Neural progenitor cell (in vitro differentiated cells): ENCODE data around the gene ANO4. TPM values are rescaled to one million over a fixed set of nuclear protein-coding genes. Genes with fewer than 3 reads are reported as not detected.

Source experiments
- DNase-seq: peaks from one replicate; pipeline ENCODE4 v3.0.0-alpha.2; 2016; ENCODE audit warnings: low spot score
- H2AFZ ChIP-seq: fragments of 200-600 bp; sonication (generic); replicated peaks from 2 replicates; pipeline ENCODE4 v1.6.1; 2016; ENCODE audit warnings: antibody characterized with exemption
- H3F3A ChIP-seq: fragments of 200-600 bp; sonication (generic); 2 replicates; pipeline ENCODE4 v1.6.1; 2016; ENCODE audit warnings: antibody characterized with exemption, low read depth
- H3K27ac ChIP-seq: fragments of 200-600 bp; sonication (generic); 2 replicates; pipeline ENCODE4 v1.5.1; 2016; ENCODE audit warnings: mild to moderate bottlenecking
- H3K27me3 ChIP-seq: fragments of 200-600 bp; sonication (generic); 2 replicates; pipeline ENCODE4 v1.6.1; 2016; ENCODE audit warnings: mild to moderate bottlenecking, moderate library complexity
- H3K36me3 ChIP-seq: fragments of 200-600 bp; sonication (generic); 2 replicates; pipeline ENCODE4 v1.5.1; 2016
- H3K4me1 ChIP-seq: fragments of 200-600 bp; sonication (generic); 2 replicates; pipeline ENCODE4 v1.6.1; 2016; ENCODE audit warnings: mixed run types
- H3K4me2 ChIP-seq: fragments of 200-600 bp; sonication (generic); 2 replicates; pipeline ENCODE4 v1.6.1; 2016
- H3K4me3 ChIP-seq: fragments of 200-600 bp; sonication (generic); 2 replicates; pipeline ENCODE4 v1.5.1; 2016
- H3K79me2 ChIP-seq: fragments of 200-600 bp; sonication (generic); 2 replicates; pipeline ENCODE4 v1.6.1; 2016; ENCODE audit warnings: low read depth
- H3K9ac ChIP-seq: fragments of 200-600 bp; sonication (generic); 2 replicates; pipeline ENCODE4 v1.6.1; 2016
- H3K9me3 ChIP-seq: fragments of 200-600 bp; sonication (generic); 2 replicates; pipeline ENCODE4 v1.5.1; 2016; ENCODE audit warnings: low read depth
- H4K20me1 ChIP-seq: fragments of 200-600 bp; sonication (generic); 2 replicates; pipeline ENCODE4 v1.6.1; 2016; ENCODE audit warnings: low read depth
- H3K27ac Mint-ChIP-seq: 3 replicates; pipeline ENCODE4 v1.8.0; 2021; ENCODE audit warnings: mixed read lengths
- H3K27me3 Mint-ChIP-seq: 2 replicates; pipeline ENCODE4 v1.8.0; 2022; ENCODE audit warnings: low read depth, mild to moderate bottlenecking, inconsistent platforms, moderate library complexity, mixed read lengths; ENCODE audit not compliant: insufficient read depth
- H3K36me3 Mint-ChIP-seq: 3 replicates; pipeline ENCODE4 v1.8.0; 2021; ENCODE audit warnings: mixed read lengths
- H3K4me1 Mint-ChIP-seq: 3 replicates; pipeline ENCODE4 v1.8.0; 2021; ENCODE audit warnings: mixed read lengths
- H3K4me3 Mint-ChIP-seq: 3 replicates; pipeline ENCODE4 v1.8.0; 2021; ENCODE audit warnings: mild to moderate bottlenecking, moderate library complexity, mixed read lengths
- H3K9me3 Mint-ChIP-seq: 3 replicates; pipeline ENCODE4 v1.8.0; 2020; ENCODE audit warnings: mixed read lengths
- EZH2 ChIP-seq: fragments of 200-600 bp; sonication (generic); IDR thresholded peaks from 2 replicates; pipeline ENCODE4 v1.6.1; 2017; ENCODE audit warnings: antibody characterized with exemption, mild to moderate bottlenecking, moderate library complexity
- EZH2phosphoT487 ChIP-seq: fragments of 200-600 bp; sonication (generic); IDR thresholded peaks from 2 replicates; pipeline ENCODE4 v1.6.1; 2017; ENCODE audit warnings: antibody characterized with exemption
- total RNA-seq: library from RNA; depleted of rRNA; stranded (reverse); fragments of >200 nt; gene quantifications from 2 replicates; pipeline ENCODE4 v1.2.3, GENCODE V29; 2015; ENCODE audit warnings: low replicate concordance
- TF ChIP-seq, protein P1 (sequence below): fragments of 200-600 bp; sonication (generic); IDR thresholded peaks from 2 replicates; pipeline ENCODE4 v1.5.1; 2017; ENCODE audit warnings: antibody characterized with exemption, mild to moderate bottlenecking

Gene ANO4
- total RNA-seq, 1 donor from 2014 or later: not detected

DNA sequence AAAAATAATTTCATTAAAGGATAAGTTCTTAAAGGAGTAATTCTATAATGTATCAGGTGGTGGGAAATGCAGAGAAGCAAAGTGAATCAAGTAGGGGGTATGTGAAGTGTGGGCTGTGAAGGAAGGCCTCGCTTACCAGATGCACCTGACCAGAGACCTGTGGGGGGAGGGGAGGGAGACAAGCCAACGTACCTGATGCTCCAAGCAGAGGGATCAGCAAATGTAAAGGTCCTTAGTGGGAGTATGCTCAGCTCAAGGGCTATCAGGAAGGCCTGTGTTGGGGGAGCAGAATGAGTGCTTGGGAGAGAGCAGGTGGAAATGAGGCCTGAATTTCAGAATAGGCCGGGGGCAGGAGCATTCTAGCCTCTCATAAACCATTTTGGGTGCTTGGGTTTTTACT is 57.1 kb downstream of the ANO4 start:
- Mint-ChIP-seq H3K27me3 (no peaks in the 10 kb centered on the region), H3K27ac (no peak overlapping the region), H3K4me1 (peaks cover under 1% of the 10 kb centered on the region), H3K9me3 (no peaks in the 10 kb centered on the region), H3K36me3 (no peaks in the 10 kb centered on the region), H3K4me3 (no peak overlapping the region)
- Histone ChIP-seq H3K27ac (no peak overlapping the region), H3K36me3 (no peaks in the 10 kb centered on the region), H4K20me1 (no peaks in the 10 kb centered on the region), H3K27me3 (no peaks in the 10 kb centered on the region), H3K4me2 (no peak overlapping the region), H3K4me1 (no peaks in the 10 kb centered on the region), H3K9me3 (no peaks in the 10 kb centered on the region), H2AFZ (no peak overlapping the region), H3F3A (no peaks in the 10 kb centered on the region), H3K4me3 (no peak overlapping the region), H3K79me2 (no peaks in the 10 kb centered on the region), H3K9ac (no peak overlapping the region)
- no peak for TF ChIP-seq EZH2phosphoT487
- TF ChIP-seq, protein P1, sequence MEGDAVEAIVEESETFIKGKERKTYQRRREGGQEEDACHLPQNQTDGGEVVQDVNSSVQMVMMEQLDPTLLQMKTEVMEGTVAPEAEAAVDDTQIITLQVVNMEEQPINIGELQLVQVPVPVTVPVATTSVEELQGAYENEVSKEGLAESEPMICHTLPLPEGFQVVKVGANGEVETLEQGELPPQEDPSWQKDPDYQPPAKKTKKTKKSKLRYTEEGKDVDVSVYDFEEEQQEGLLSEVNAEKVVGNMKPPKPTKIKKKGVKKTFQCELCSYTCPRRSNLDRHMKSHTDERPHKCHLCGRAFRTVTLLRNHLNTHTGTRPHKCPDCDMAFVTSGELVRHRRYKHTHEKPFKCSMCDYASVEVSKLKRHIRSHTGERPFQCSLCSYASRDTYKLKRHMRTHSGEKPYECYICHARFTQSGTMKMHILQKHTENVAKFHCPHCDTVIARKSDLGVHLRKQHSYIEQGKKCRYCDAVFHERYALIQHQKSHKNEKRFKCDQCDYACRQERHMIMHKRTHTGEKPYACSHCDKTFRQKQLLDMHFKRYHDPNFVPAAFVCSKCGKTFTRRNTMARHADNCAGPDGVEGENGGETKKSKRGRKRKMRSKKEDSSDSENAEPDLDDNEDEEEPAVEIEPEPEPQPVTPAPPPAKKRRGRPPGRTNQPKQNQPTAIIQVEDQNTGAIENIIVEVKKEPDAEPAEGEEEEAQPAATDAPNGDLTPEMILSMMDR: no peak
- DNase-seq: no peak

DNA sequence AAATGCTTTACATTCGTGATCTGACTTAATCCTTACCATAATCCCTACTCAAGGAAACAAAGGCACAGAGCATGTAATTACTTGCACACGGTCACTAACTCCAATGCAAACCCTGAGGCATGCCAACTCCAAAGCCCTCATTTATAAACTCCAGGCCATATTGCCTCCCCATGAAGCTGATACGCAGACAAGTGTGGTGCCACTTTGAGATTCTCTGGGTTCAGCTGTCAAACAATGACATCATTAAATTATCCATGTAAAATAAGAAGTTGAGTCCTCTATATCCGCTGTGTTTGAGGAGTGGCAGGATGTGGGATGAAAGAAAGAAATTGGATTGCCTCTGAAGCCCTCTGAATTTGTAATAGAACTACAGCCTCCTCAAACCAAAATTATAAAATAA is 62.8 kb downstream of the ANO4 start:
- no peak overlapping the region for H3K27ac ChIP-seq
- Mint-ChIP-seq H3K27ac (no peak overlapping the region), H3K36me3 (no peaks in the 10 kb centered on the region), H3K9me3 (no peaks in the 10 kb centered on the region), H3K4me3 (no peak overlapping the region), H3K4me1 (peaks cover 10% of the 10 kb centered on the region), H3K27me3 (no peaks in the 10 kb centered on the region)
- H3K79me2 ChIP-seq: no peaks in the 10 kb centered on the region
- no peaks in the 10 kb centered on the region for H4K20me1 ChIP-seq
- no peaks in the 10 kb centered on the region for H3K9me3 ChIP-seq
- H3K36me3 ChIP-seq: no peaks in the 10 kb centered on the region
- DNase-seq: no peak
- no peaks in the 10 kb centered on the region for H3F3A ChIP-seq
- H3K27me3 ChIP-seq: no peaks in the 10 kb centered on the region
- H2AFZ ChIP-seq: no peak overlapping the region
- no peak overlapping the region for H3K4me2 ChIP-seq
- no peaks in the 10 kb centered on the region for H3K4me1 ChIP-seq
- TF ChIP-seq EZH2: no peak
- TF ChIP-seq EZH2phosphoT487: no peak
- TF ChIP-seq, protein P1: no peak
- H3K4me3 ChIP-seq: no peak overlapping the region
- H3K9ac ChIP-seq: no peak overlapping the region

DNA sequence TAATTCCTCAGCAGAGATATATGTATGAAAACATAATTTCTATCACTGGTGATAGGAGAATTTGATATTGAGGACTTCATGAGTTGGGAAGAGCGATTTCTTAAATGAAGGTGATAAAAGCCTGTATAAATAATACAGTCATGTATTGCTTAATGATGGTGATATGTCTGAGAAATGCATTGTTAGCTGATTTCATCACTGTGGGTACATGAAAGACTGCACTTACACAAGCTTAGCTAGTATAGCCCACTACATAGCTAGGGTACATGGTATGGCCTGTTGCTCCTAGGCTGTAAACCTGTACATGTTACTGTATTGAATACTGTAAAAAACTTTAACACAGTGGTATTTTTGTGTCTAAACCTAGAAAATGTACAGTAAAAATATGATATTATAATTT is 63.4 kb downstream of the ANO4 start:
- Histone ChIP-seq H3F3A (no peaks in the 10 kb centered on the region), H3K9me3 (no peaks in the 10 kb centered on the region), H3K36me3 (no peaks in the 10 kb centered on the region), H3K4me3 (no peak overlapping the region), H3K4me2 (no peak overlapping the region), H3K4me1 (no peaks in the 10 kb centered on the region), H2AFZ (no peak overlapping the region), H4K20me1 (no peaks in the 10 kb centered on the region), H3K27ac (no peak overlapping the region), H3K9ac (no peak overlapping the region), H3K79me2 (no peaks in the 10 kb centered on the region), H3K27me3 (no peaks in the 10 kb centered on the region)
- peaks cover 10% of the 10 kb centered on the region for H3K4me1 Mint-ChIP-seq
- H3K4me3 Mint-ChIP-seq: no peak overlapping the region
- DNase-seq: no peak
- no peaks in the 10 kb centered on the region for H3K9me3 Mint-ChIP-seq
- H3K27ac Mint-ChIP-seq: no peak overlapping the region
- H3K36me3 Mint-ChIP-seq: no peaks in the 10 kb centered on the region
- no peaks in the 10 kb centered on the region for H3K27me3 Mint-ChIP-seq
- TF ChIP-seq, protein P1: no peak
- no peak for TF ChIP-seq EZH2
- TF ChIP-seq EZH2phosphoT487: no peak

DNA sequence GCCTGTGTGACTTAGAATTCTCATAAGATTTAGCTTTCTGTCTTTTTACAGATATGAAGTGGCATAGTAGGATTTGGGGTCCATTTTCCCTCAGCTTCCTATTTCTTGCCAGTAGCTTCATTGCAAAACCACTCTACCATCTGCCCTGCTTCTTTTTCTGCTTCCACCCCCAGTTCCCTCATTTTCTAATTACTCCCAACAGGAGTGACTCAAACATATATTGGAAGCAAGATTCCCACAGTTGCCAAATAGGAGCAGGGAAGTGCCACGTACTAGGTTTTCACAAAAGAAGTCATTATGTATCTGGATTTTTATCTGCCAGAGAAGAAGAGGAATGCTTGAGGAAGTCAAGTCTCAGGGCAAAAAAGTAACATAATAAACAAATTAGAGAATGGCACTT is 64.1 kb downstream of the ANO4 start:
- H3K36me3 ChIP-seq: no peaks in the 10 kb centered on the region
- H3K4me3 ChIP-seq: no peak overlapping the region

More for the DNA sequence above, 64.1 kb downstream of the ANO4 start:
- H3K27ac ChIP-seq: no peak overlapping the region
- Mint-ChIP-seq H3K27ac (no peak overlapping the region), H3K9me3 (no peaks in the 10 kb centered on the region), H3K4me1 (peaks cover 10% of the 10 kb centered on the region), H3K36me3 (no peaks in the 10 kb centered on the region), H3K27me3 (no peaks in the 10 kb centered on the region), H3K4me3 (no peak overlapping the region)
- H3F3A ChIP-seq: no peaks in the 10 kb centered on the region
- H3K9me3 ChIP-seq: no peaks in the 10 kb centered on the region
- TF ChIP-seq EZH2 (no peak), EZH2phosphoT487 (no peak)
- TF ChIP-seq, protein P1: no peak
- no peaks in the 10 kb centered on the region for H3K79me2 ChIP-seq
- H3K27me3 ChIP-seq: no peaks in the 10 kb centered on the region
- H3K4me2 ChIP-seq: no peak overlapping the region
- H3K4me1 ChIP-seq: no peaks in the 10 kb centered on the region
- H4K20me1 ChIP-seq: no peaks in the 10 kb centered on the region
- H2AFZ ChIP-seq: no peak overlapping the region
- no peak for DNase-seq
- H3K9ac ChIP-seq: no peak overlapping the region
